Spleen (tissue), 11 donors: ENCODE results near the gene P3H2. TPM values are rescaled to one million over a fixed set of nuclear protein-coding genes. Genes with fewer than 3 reads are reported as not detected.

Experiments
- DNase-seq: peaks from one replicate; pipeline ENCODE4 v3.0.0-alpha.2; 2020
- H3K27ac ChIP-seq, 8 donors: fragments of 200-600 bp; sonication (generic) in 7 of 8; 1 replicate in 4 of 8; 2 replicates in 4 of 8; pipeline versions ENCODE4 v1.5.0 to v1.8.0; 2016 to 2021; ENCODE audit warnings: inconsistent platforms in 4 of 8, mild to moderate bottlenecking in 4 of 8, moderate library complexity in 1 of 8
- H3K27me3 ChIP-seq, 7 donors: fragments of 200-600 bp; sonication (generic) in 6 of 7; replicated peaks in 1 of 7; 1 replicate in 4 of 7; 2 replicates in 3 of 7; pipeline versions ENCODE4 v1.5.0 to v1.8.0; 2016 to 2021; ENCODE audit warnings: inconsistent platforms in 3 of 7, mild to moderate bottlenecking in 1 of 7
- H3K36me3 ChIP-seq, 6 donors: fragments of 200-600 bp; sonication (generic) in 5 of 6; 1 replicate in 4 of 6; 2 replicates in 2 of 6; pipeline versions ENCODE4 v1.5.0 to v1.8.0; 2016 to 2021; ENCODE audit warnings: inconsistent platforms in 2 of 6
- H3K4me1 ChIP-seq, 6 donors: fragments of 200-600 bp; sonication (generic) in 5 of 6; 1 replicate in 3 of 6; 2 replicates in 3 of 6; pipeline versions ENCODE4 v1.5.0 to v1.8.0; 2016 to 2021; ENCODE audit warnings: inconsistent platforms in 3 of 6
- H3K4me3 ChIP-seq, 8 donors: fragments of 200-600 bp; sonication (generic) in 7 of 8; 1 replicate in 4 of 8; 2 replicates in 4 of 8; pipeline versions ENCODE4 v1.5.0 to v1.8.0; 2016 to 2021; ENCODE audit warnings: inconsistent platforms in 4 of 8, mild to moderate bottlenecking in 4 of 8, moderate library complexity in 2 of 8
- H3K9me3 ChIP-seq, 8 donors: fragments of 200-600 bp; sonication (generic) in 7 of 8; 1 replicate in 4 of 8; 2 replicates in 4 of 8; pipeline versions ENCODE4 v1.5.0 to v1.8.0; 2016 to 2021; ENCODE audit warnings: inconsistent platforms in 4 of 8
- POLR2A ChIP-seq, 3 donors: fragments of 450-650 bp; IDR thresholded peaks; one replicate each; pipeline ENCODE4 v1.5.1; 2017; ENCODE audit warnings: antibody characterized with exemption in 3 of 3, mild to moderate bottlenecking in 1 of 3
- POLR2AphosphoS5 ChIP-seq, 3 donors: sonication (generic); formaldehyde crosslinking; IDR thresholded peaks; one replicate each; pipeline ENCODE4 v1.5.1; 2017; ENCODE audit warnings: antibody characterized with exemption in 3 of 3
- WGBS, 5 donors: extraction: QIAGEN DNeasy Blood & Tissue Kit in 3 of 5; methylation state at CpG; one replicate each; pipeline versions ENCODE4 v1.1.5 to v1.1.7; 2013 to 2018; 5-methylcytosine and 5-hydroxymethylcytosine counted together
- intact Hi-C: fragments of 100-400 bp; cut with DNase I; formaldehyde crosslinking; loops from one replicate; pipeline ENCODE4 v1.15.0; 2023; ENCODE audit warnings: low total_unique reads
- polyA plus RNA-seq, 3 donors: library from polyadenylated mRNA; stranded (reverse); fragments of 200-250 nt; gene quantifications; one replicate each; pipeline ENCODE4 v1.2.1, GENCODE V29; 2013
- total RNA-seq, 7 donors: library from RNA; depleted of rRNA in 3 of 7; stranded (reverse); fragments of >200 nt in 3 of 7; fragmentation: NEBNext Ultra II Directional in 4 of 7; extraction: Animal tissue kit (Norgen Biotek cat#: 25700) in 4 of 7; gene quantifications; one replicate each; pipeline versions ENCODE4 v1.1.0 to v1.2.1, GENCODE V29; 2016 to 2021
- TF ChIP-seq, protein P1 (sequence below), 11 experiments: fragments of 200-600 bp in 7 of 11; fragments of 450-650 bp in 4 of 11; sonication (generic) in 4 of 11; IDR thresholded peaks in 8 of 11; conservative IDR thresholded peaks in 3 of 11; 1 replicate in 7 of 11; 2 replicates in 4 of 11; pipeline versions ENCODE4 v1.4.0 to v1.8.0; 2016 to 2021; ENCODE audit warnings: antibody characterized with exemption in 11 of 11, inconsistent platforms in 4 of 11, mild to moderate bottlenecking in 1 of 11
- donor health status: healthy with polysubstance abuse.
- donor health status: DM: no; HTN: no; CAD: no; lungs with moderate emphysema.
- donor health status: DM: no; HTN: no; CAD: no.
- donor health status: Bipolar disorder and iron deficiency.
- donor health status: healthy.
- donor health status: DM: no; HTN: no; CAD: no.
- donor health status: DM: yes; HTN: yes; CAD: no.

Gene P3H2
- total and polyA plus RNA-seq, 10 donors: 7.7 to 155 (median 79.2) TPM

DNA sequence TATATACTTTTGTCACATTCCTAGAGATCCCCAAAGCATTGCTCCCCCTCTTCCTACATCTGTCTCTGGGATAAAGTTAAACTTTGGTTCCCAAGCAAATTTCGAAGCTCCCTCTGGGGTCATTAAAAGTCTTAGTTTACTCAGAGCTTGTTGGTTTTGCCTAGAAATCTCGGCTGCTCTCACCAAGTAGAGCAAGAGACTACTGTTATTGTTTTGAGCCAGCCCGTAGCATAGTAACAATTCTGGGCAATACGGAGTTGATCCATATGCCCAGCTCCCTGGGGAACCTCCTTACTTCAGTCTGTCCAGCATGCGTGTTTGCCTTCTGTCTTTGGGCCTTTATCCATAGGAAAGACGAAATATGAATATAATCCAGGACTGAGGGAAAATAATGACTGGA is 10.0 kb upstream of the P3H2 start:
- Histone ChIP-seq H3K27ac (no peak overlapping the region), H3K36me3 (no peaks in the 10 kb centered on the region), H3K4me3 (no peak overlapping the region), H3K27me3 (no peaks in the 10 kb centered on the region), H3K9me3 (no peaks in the 10 kb centered on the region), H3K4me1 (no peaks in the 10 kb centered on the region)
- intact Hi-C loops: no loop called here
- TF ChIP-seq POLR2AphosphoS5 (IDR thresholded peaks at IDR 0.05) (no peak), POLR2A (IDR thresholded peaks at IDR 0.05) (no peak)
- TF ChIP-seq, protein P1, sequence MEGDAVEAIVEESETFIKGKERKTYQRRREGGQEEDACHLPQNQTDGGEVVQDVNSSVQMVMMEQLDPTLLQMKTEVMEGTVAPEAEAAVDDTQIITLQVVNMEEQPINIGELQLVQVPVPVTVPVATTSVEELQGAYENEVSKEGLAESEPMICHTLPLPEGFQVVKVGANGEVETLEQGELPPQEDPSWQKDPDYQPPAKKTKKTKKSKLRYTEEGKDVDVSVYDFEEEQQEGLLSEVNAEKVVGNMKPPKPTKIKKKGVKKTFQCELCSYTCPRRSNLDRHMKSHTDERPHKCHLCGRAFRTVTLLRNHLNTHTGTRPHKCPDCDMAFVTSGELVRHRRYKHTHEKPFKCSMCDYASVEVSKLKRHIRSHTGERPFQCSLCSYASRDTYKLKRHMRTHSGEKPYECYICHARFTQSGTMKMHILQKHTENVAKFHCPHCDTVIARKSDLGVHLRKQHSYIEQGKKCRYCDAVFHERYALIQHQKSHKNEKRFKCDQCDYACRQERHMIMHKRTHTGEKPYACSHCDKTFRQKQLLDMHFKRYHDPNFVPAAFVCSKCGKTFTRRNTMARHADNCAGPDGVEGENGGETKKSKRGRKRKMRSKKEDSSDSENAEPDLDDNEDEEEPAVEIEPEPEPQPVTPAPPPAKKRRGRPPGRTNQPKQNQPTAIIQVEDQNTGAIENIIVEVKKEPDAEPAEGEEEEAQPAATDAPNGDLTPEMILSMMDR (IDR thresholded peaks at IDR 0.05 in 8 of 11, conservative IDR thresholded peaks at IDR 0.05 in 3 of 11): no peak
- DNase-seq: no peak
- 84 to 95% (median 85%) methylated on average over 6 of the region's 6 CpGs for WGBS, 5 donors

DNA sequence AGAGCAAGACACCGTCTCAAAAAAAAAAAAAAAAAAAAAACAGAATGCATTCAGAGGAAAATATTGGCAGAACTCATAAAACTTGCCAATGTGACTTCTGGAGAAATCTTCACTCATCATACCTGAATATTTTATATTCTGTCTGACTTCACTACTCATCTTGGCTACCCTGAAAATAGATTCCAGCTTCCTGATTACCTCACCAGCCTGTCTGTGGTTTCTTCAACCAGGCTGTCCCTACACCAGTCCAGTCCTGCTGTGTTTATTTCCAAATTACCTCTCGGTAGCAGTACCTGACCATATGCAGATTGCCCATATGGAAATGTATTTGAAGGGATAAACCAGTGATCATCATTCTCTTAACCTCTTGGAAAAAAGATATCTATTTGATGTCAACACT is 9.3 kb upstream of the P3H2 start:
- 75 to 98% (median 82%) methylated on average over 1 to 2 of the region's 2 CpGs for WGBS, 5 donors
- no peaks in the 10 kb centered on the region for H3K4me1 ChIP-seq
- H3K4me3 ChIP-seq: no peak overlapping the region
- intact Hi-C loops: no loop called here
- TF ChIP-seq POLR2A (IDR thresholded peaks at IDR 0.05) (no peak), POLR2AphosphoS5 (IDR thresholded peaks at IDR 0.05) (no peak)
- TF ChIP-seq, protein P1 (IDR thresholded peaks at IDR 0.05 in 8 of 11, conservative IDR thresholded peaks at IDR 0.05 in 3 of 11): no peak
- no peaks in the 10 kb centered on the region for H3K36me3 ChIP-seq
- H3K27me3 ChIP-seq: no peaks in the 10 kb centered on the region
- H3K9me3 ChIP-seq: no peaks in the 10 kb centered on the region
- H3K27ac ChIP-seq: no peak overlapping the region
- DNase-seq: no peak

DNA sequence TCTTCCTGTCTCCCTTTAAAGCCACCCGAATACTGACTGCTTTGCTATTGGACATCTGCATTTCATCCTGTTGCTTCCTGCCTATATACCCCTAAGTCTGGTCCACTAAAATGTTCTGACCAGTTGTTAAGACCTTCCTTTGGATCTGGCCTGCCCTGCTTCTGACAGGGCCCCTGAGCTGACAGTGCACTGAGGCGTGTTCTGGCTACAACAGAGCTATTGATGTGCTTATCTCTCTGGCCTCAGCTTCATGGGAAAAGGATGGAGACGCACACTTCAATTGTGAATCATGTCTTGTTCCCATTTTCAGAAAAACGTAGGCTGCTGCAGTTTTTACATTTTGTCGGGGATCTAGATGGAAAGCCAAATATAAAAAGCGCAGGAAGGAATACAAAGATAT is 7.1 kb upstream of the P3H2 start:
- Histone ChIP-seq H3K4me1 (no peaks in the 10 kb centered on the region), H3K27ac (no peak overlapping the region), H3K9me3 (no peaks in the 10 kb centered on the region), H3K27me3 (peaks cover 0 to 13% (median 0%) of the 10 kb centered on the region in 7 donors), H3K36me3 (no peaks in the 10 kb centered on the region), H3K4me3 (no peak overlapping the region)
- intact Hi-C loops: no loop called here
- 89 to 95% (median 91%) methylated on average over 6 of the region's 6 CpGs for WGBS, 5 donors
- TF ChIP-seq POLR2AphosphoS5 (IDR thresholded peaks at IDR 0.05): no peak
- TF ChIP-seq, protein P1 (IDR thresholded peaks at IDR 0.05 in 8 of 11, conservative IDR thresholded peaks at IDR 0.05 in 3 of 11): no peak
- TF ChIP-seq POLR2A (IDR thresholded peaks at IDR 0.05): no peak
- DNase-seq: no peak

DNA sequence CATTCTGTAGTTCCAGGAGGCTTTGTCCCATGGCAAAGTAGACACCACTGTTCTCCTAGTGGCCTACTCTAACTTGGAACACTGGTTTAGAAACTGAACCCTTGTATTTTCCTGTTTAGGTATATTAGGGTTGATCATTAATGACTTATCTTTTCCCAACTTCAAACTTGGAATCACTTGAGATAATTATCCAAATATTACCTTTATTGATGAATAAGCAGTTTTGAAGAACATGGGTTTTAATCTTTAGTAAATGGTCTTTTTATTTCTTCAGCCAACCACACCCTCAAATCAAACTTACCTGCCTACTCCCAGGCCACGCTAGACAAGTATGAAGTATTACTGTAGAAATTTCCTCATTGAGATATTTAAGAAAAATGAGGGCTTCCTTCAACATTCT is 6.5 kb upstream of the P3H2 start:
- Histone ChIP-seq H3K27ac (no peak overlapping the region), H3K4me3 (no peak overlapping the region), H3K9me3 (no peaks in the 10 kb centered on the region), H3K4me1 (peaks cover 0 to 1% (median 0%) of the 10 kb centered on the region in 6 donors), H3K36me3 (no peaks in the 10 kb centered on the region), H3K27me3 (peaks cover 0 to 19% (median 0%) of the 10 kb centered on the region in 7 donors)
- intact Hi-C loops: no loop called here
- DNase-seq: no peak
- no peak for TF ChIP-seq POLR2A (IDR thresholded peaks at IDR 0.05)
- TF ChIP-seq, protein P1 (IDR thresholded peaks at IDR 0.05 in 8 of 11, conservative IDR thresholded peaks at IDR 0.05 in 3 of 11): no peak
- TF ChIP-seq POLR2AphosphoS5 (IDR thresholded peaks at IDR 0.05): no peak
- 84 to 96% (median 93%) methylated on average over 1 of the region's 1 CpG for WGBS, 5 donors
